Measurements from ENCODE around the gene CACNA2D4.

Gene CACNA2D4

GRCh38 chr12:1919284-1919683 is 832 bp upstream of the CACNA2D4 start:
- DNase-seq (ENCODE audit: low read depth in 2 of 2), result no peak

- DNase-seq (ENCODE audit: low read depth in 2 of 2), result no peak
Measured at GRCh38 chr12:1918884-1919236, 408 bp upstream of the CACNA2D4 start.

- no peak for DNase-seq (ENCODE audit: low read depth in 2 of 2)
Measured at GRCh38 chr12:1917172-1918070, 1.0 kb downstream of the CACNA2D4 start.

GRCh38 chr12:1916371-1917171 is 1.9 kb downstream of the CACNA2D4 start:
- no peak for DNase-seq (ENCODE audit: low read depth in 2 of 2)

GRCh38 chr12:1915082-1915968 is 3.1 kb downstream of the CACNA2D4 start:
- no peak for DNase-seq (ENCODE audit: low read depth in 2 of 2)

- no peak for DNase-seq (ENCODE audit: low read depth in 2 of 2)
Measured at GRCh38 chr12:1914114-1914911, 4.1 kb downstream of the CACNA2D4 start.

- no peak for DNase-seq (ENCODE audit: low read depth in 2 of 2)
Measured at GRCh38 chr12:1913377-1914113, 4.9 kb downstream of the CACNA2D4 start.

GRCh38 chr12:1912580-1913376 is 5.7 kb downstream of the CACNA2D4 start:
- DNase-seq (ENCODE audit: low read depth in 2 of 2), result no peak

- DNase-seq (ENCODE audit: low read depth in 2 of 2), result no peak
Measured at GRCh38 chr12:1911598-1912575, 6.6 kb downstream of the CACNA2D4 start.

- DNase-seq (ENCODE audit: low read depth in 2 of 2), result no peak
Measured at GRCh38 chr12:1910468-1910867, 8.0 kb downstream of the CACNA2D4 start.

GRCh38 chr12:1908758-1909157 is 9.7 kb downstream of the CACNA2D4 start:
- DNase-seq (ENCODE audit: low read depth in 2 of 2), result no peak

- DNase-seq (ENCODE audit: low read depth in 2 of 2), result no peak
Measured at GRCh38 chr12:1907652-1908611, 10.5 kb downstream of the CACNA2D4 start.

GRCh38 chr12:1906579-1906978 is 11.9 kb downstream of the CACNA2D4 start:
- no peak for DNase-seq (ENCODE audit: low read depth in 2 of 2)

- no peak for DNase-seq (ENCODE audit: low read depth in 2 of 2)
Measured at GRCh38 chr12:1904875-1905274, 13.6 kb downstream of the CACNA2D4 start.

- DNase-seq (ENCODE audit: low read depth in 2 of 2), result no peak
Measured at GRCh38 chr12:1896964-1897363, 21.5 kb downstream of the CACNA2D4 start.

- DNase-seq (ENCODE audit: low read depth in 2 of 2), result no peak
Measured at GRCh38 chr12:1890810-1891209, 27.6 kb downstream of the CACNA2D4 start.

GRCh38 chr12:1890119-1890703 is 28.2 kb downstream of the CACNA2D4 start:
- DNase-seq (ENCODE audit: low read depth in 2 of 2), result no peak
